Measurements from ENCODE around the gene LNPK. TPM values are rescaled to one million over a fixed set of nuclear protein-coding genes. Genes with fewer than 3 reads are reported as not detected.
"Not testable (repeated sequence)": the region's sequence is repeated elsewhere in the genome, so short reads cannot be mapped to it uniquely, and the experiment has no call there.

The LNPK gene
- total RNA-seq, 1 donor from 2014 or later: 28.7 TPM

GRCh38 chr2:175926272-175926671 lies 75.8 kb downstream of the LNPK start:
- H3K4me3 ChIP-seq: no peak overlapping the region
- H3K27ac ChIP-seq: no peak overlapping the region
- ATAC-seq: no peak
- H3K4me1 ChIP-seq: no peaks in the 10 kb centered on the region
- no peak for TF ChIP-seq CTCF (IDR thresholded peaks at IDR 0.05)
- no peak for DNase-seq
- no peaks in the 10 kb centered on the region for H3K9me3 ChIP-seq
- H3K36me3 ChIP-seq: peaks cover 9% of the 10 kb centered on the region
- H3K27me3 ChIP-seq: no peaks in the 10 kb centered on the region
- intact Hi-C loops (cut with DNase I): no loop called here

- H3K36me3 ChIP-seq: no peaks in the 10 kb centered on the region
- H3K27me3 ChIP-seq: no peaks in the 10 kb centered on the region
- H3K9me3 ChIP-seq: no peaks in the 10 kb centered on the region
- no peak overlapping the region for H3K4me3 ChIP-seq
- no peak overlapping the region for H3K27ac ChIP-seq
- H3K4me1 ChIP-seq: no peaks in the 10 kb centered on the region
- TF ChIP-seq CTCF (IDR thresholded peaks at IDR 0.05): no peak
- intact Hi-C loops (cut with DNase I): no loop called here
- ATAC-seq (no peak), DNase-seq (no peak)
Measured at GRCh38 chr2:175922160-175922559, 79.9 kb downstream of the LNPK start.

- intact Hi-C loops (cut with DNase I): no loop called here
- no peak for TF ChIP-seq CTCF (IDR thresholded peaks at IDR 0.05)
- no peaks in the 10 kb centered on the region for H3K9me3 ChIP-seq
- H3K27ac ChIP-seq: no peak overlapping the region
- no peaks in the 10 kb centered on the region for H3K36me3 ChIP-seq
- ATAC-seq: no peak
- no peak for DNase-seq
- peaks cover 5% of the 10 kb centered on the region for H3K27me3 ChIP-seq
- H3K4me3 ChIP-seq: no peak overlapping the region
- no peaks in the 10 kb centered on the region for H3K4me1 ChIP-seq
Measured at GRCh38 chr2:175918935-175919334, 83.1 kb downstream of the LNPK start.

- peaks cover 9% of the 10 kb centered on the region for H3K27me3 ChIP-seq
- H3K27ac ChIP-seq: no peak overlapping the region
- H3K9me3 ChIP-seq: no peaks in the 10 kb centered on the region
- no peak for TF ChIP-seq CTCF (IDR thresholded peaks at IDR 0.05)
- H3K4me3 ChIP-seq: no peak overlapping the region
- no peak for DNase-seq
- intact Hi-C loops (cut with DNase I): no loop called here
- ATAC-seq: no peak
- H3K4me1 ChIP-seq: no peaks in the 10 kb centered on the region
- no peaks in the 10 kb centered on the region for H3K36me3 ChIP-seq
Measured at GRCh38 chr2:175914846-175915245, 87.2 kb downstream of the LNPK start.

GRCh38 chr2:175913849-175914743 lies 88.0 kb downstream of the LNPK start:
- intact Hi-C loops (cut with DNase I); DNase-seq; H3K27me3 ChIP-seq; H3K9me3 ChIP-seq; H3K36me3 ChIP-seq; ATAC-seq; H3K4me3 ChIP-seq; H3K27ac ChIP-seq; H3K4me1 ChIP-seq: not testable (repeated sequence)

GRCh38 chr2:175913267-175913666 lies 88.8 kb downstream of the LNPK start:
- H3K27ac ChIP-seq; H3K4me3 ChIP-seq; intact Hi-C loops (cut with DNase I); H3K27me3 ChIP-seq; H3K36me3 ChIP-seq; H3K9me3 ChIP-seq; H3K4me1 ChIP-seq; ATAC-seq; DNase-seq: not testable (repeated sequence)

Measured in upper lobe of right lung (tissue), 1 donor.